Epithelial cell of esophagus (primary cell): Measurements from ENCODE around the gene SPATA1.

ENCODE experiments used
- DNase-seq: peaks from one replicate; pipeline ENCODE4 v3.0.0; 2010; ENCODE audit warnings: low read depth
- H3K4me3 ChIP-seq: 2 replicates; pipeline ENCODE4 v1.5.1; 2011; ENCODE audit warnings: mild to moderate bottlenecking, low read length, control low read depth
- TF ChIP-seq, protein P1 (sequence below): IDR thresholded peaks from 2 replicates; pipeline ENCODE4 v1.5.1; 2011; ENCODE audit warnings: low read depth, mild to moderate bottlenecking, low read length, control low read depth, inconsistent platforms; ENCODE audit not compliant: insufficient read depth; ENCODE audit errors: missing control alignments

The SPATA1 gene

GRCh38 chr1:84613887-84614286 lies 107.7 kb downstream of the SPATA1 start:
- no peak for DNase-seq
- no peak overlapping the region for H3K4me3 ChIP-seq
- TF ChIP-seq, protein P1, sequence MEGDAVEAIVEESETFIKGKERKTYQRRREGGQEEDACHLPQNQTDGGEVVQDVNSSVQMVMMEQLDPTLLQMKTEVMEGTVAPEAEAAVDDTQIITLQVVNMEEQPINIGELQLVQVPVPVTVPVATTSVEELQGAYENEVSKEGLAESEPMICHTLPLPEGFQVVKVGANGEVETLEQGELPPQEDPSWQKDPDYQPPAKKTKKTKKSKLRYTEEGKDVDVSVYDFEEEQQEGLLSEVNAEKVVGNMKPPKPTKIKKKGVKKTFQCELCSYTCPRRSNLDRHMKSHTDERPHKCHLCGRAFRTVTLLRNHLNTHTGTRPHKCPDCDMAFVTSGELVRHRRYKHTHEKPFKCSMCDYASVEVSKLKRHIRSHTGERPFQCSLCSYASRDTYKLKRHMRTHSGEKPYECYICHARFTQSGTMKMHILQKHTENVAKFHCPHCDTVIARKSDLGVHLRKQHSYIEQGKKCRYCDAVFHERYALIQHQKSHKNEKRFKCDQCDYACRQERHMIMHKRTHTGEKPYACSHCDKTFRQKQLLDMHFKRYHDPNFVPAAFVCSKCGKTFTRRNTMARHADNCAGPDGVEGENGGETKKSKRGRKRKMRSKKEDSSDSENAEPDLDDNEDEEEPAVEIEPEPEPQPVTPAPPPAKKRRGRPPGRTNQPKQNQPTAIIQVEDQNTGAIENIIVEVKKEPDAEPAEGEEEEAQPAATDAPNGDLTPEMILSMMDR, result no peak

- TF ChIP-seq, protein P1, result no peak
- H3K4me3 ChIP-seq, result no peak overlapping the region
- DNase-seq, result no peak
These were observed 109.6 kb downstream of the SPATA1 start for GRCh38 chr1:84615790-84616189.
